Brain microvascular endothelial cell (primary cell): ENCODE results near the gene ZNF414.

Experiments
- DNase-seq: peaks from one replicate; pipeline ENCODE4 v3.0.0-alpha.2; 2020
- H3K27ac ChIP-seq: fragments of 250-450 bp; sonication (Bioruptor Pico); 2 replicates; pipeline ENCODE4 v1.5.1; 2020; ENCODE audit warnings: mild to moderate bottlenecking, moderate library complexity
- H3K27me3 ChIP-seq: fragments of 250-450 bp; sonication (Bioruptor Pico); replicated peaks from 2 replicates; pipeline ENCODE4 v1.5.1; 2020; ENCODE audit warnings: mild to moderate bottlenecking
- H3K36me3 ChIP-seq: fragments of 250-450 bp; sonication (Bioruptor Pico); replicated peaks from 2 replicates; pipeline ENCODE4 v1.5.1; 2020; ENCODE audit warnings: mild to moderate bottlenecking
- H3K4me3 ChIP-seq: 2 replicates; pipeline ENCODE4 v1.5.1; 2011; ENCODE audit warnings: low read depth, mild to moderate bottlenecking, control low read depth, low read length, moderate library complexity
- in situ Hi-C: cut with HindIII; loops from 2 replicates; pipeline ENCODE4 v1.10.0; 2017; ENCODE audit warnings: low sequenced_read_pairs, low pct_ligation_motif_present
- TF ChIP-seq, protein P1 (sequence below): IDR thresholded peaks from 2 replicates; pipeline ENCODE4 v1.5.1; 2011; ENCODE audit warnings: low read depth, mild to moderate bottlenecking, moderate library complexity, low read length, control low read depth, inconsistent platforms; ENCODE audit errors: missing control alignments

The ZNF414 gene

DNA sequence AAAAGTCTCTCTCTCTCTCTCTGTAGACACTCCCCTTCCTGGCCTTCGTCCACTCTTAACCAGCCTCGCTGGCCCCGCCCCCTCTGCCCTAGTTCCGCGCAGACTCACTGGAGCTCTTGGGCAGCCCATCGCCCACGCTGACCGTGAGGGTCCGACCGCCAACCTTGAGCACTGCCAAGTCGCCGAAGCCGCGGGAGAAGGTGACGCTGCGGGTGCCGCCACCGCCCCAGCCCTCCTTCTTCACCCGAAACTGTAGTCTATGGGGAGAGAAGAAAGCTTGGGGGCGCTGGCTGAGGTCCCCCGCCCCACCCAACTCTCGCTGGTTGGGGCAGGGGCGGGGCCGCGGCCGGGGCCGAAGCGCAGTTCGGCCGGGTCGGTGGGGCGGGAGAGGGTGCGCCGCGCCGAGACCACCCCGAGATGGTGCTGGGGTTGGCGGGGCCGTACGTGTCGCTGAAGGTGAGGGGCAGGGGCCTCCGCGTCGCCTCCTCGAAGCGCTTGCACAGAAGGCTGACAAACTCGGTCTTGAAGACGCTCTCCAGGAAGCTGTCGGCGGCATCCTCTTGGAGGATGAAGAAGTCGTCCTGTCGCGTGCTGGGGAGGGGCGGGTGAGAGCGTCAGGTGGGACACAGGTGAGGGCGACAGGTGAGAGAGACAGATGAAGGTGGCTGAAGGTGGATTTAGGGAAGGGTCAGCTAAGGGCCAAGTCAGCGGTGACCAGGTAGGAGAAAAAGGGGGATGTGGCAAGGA, 12.6 kb upstream of the ZNF414 start:
- TF ChIP-seq, protein P1, sequence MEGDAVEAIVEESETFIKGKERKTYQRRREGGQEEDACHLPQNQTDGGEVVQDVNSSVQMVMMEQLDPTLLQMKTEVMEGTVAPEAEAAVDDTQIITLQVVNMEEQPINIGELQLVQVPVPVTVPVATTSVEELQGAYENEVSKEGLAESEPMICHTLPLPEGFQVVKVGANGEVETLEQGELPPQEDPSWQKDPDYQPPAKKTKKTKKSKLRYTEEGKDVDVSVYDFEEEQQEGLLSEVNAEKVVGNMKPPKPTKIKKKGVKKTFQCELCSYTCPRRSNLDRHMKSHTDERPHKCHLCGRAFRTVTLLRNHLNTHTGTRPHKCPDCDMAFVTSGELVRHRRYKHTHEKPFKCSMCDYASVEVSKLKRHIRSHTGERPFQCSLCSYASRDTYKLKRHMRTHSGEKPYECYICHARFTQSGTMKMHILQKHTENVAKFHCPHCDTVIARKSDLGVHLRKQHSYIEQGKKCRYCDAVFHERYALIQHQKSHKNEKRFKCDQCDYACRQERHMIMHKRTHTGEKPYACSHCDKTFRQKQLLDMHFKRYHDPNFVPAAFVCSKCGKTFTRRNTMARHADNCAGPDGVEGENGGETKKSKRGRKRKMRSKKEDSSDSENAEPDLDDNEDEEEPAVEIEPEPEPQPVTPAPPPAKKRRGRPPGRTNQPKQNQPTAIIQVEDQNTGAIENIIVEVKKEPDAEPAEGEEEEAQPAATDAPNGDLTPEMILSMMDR: no peak
- DNase-seq: peak; percentile 92

DNA sequence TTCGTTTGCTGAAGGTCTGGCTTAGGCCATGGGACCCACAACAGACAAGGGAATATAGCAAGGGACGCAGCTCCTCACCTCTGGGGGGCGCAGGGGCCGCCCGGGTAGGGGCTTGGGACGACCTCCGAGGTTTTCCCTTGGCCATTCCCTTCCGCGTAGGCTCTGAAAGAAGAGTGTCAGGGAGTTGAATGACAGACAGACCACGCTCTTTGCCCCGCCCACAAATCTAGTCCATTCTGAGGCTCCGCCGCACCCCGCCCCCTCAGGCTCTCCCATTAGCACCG, 11.4 kb upstream of the ZNF414 start:
- Histone ChIP-seq H3K36me3 (no peaks in the 10 kb centered on the region), H3K4me3 (peak overlapping the region; percentile 55)
- in situ Hi-C loops: no loop called here

More for the DNA sequence above, 12.6 kb upstream of the ZNF414 start:
- in situ Hi-C loops: no loop called here
- peak overlapping the region; percentile 95 for H3K27ac ChIP-seq
- H3K4me3 ChIP-seq: peak overlapping the region; percentile 75
- H3K27me3 ChIP-seq: no peaks in the 10 kb centered on the region
- H3K36me3 ChIP-seq: no peaks in the 10 kb centered on the region

DNA sequence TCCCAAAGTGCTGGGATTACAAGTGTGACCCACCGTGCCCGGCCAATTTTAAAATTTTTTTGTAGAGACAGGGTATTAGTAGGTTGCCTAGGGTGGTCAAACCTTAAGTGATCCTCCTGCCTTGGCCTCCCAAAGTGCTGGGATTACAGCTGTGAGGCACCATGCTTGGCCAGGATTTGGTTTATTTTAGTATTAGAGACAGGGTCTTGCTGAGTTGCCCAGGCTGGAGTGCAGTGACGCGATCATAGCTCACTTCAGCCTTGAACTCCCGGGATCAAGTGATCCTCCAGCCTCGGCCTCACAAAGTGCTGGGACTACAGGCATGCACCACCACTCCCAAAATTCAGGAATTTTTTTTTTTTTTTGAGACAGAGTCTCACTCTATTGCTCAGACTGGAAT, 5.4 kb upstream of the ZNF414 start:
- Histone ChIP-seq H3K27me3 (no peaks in the 10 kb centered on the region), H3K27ac (no peak overlapping the region), H3K4me3 (no peak overlapping the region), H3K36me3 (no peaks in the 10 kb centered on the region)
- TF ChIP-seq, protein P1: no peak
- in situ Hi-C loops: no loop called here
- no peak for DNase-seq

More for the DNA sequence above, 11.4 kb upstream of the ZNF414 start:
- TF ChIP-seq, protein P1: peak; percentile 41
- peak overlapping the region; percentile 13 for H3K27ac ChIP-seq
- DNase-seq: no peak
- H3K27me3 ChIP-seq: no peaks in the 10 kb centered on the region

- TF ChIP-seq, protein P1: no peak
- in situ Hi-C loops: no loop called here
- DNase-seq: no peak
Observed at GRCh38 chr19:8518536-8518935, 4.6 kb upstream of the ZNF414 start.

GRCh38 chr19:8517551-8518442, 3.8 kb upstream of the ZNF414 start:
- no peaks in the 10 kb centered on the region for H3K27me3 ChIP-seq
- TF ChIP-seq, protein P1: no peak
- in situ Hi-C loops: no loop called here
- H3K27ac ChIP-seq: no peak overlapping the region
- no peak overlapping the region for H3K4me3 ChIP-seq
- DNase-seq: no peak
- H3K36me3 ChIP-seq: no peaks in the 10 kb centered on the region

More at GRCh38 chr19:8518536-8518935, 4.6 kb upstream of the ZNF414 start:
- no peak overlapping the region for H3K4me3 ChIP-seq
- H3K27ac ChIP-seq: no peak overlapping the region
- H3K27me3 ChIP-seq: no peaks in the 10 kb centered on the region
- no peaks in the 10 kb centered on the region for H3K36me3 ChIP-seq
